ENCODE data around the gene ZNF814. TPM values are rescaled to one million over a fixed set of nuclear protein-coding genes. Genes with fewer than 3 reads are reported as not detected.
"Not testable (repeated sequence)": the region's sequence is repeated elsewhere in the genome, so short reads cannot be mapped to it uniquely, and the experiment has no call there.

Gene ZNF814
- total RNA-seq, 2 donors from 2014 or later = 10.9 to 12.7 TPM

GRCh38 chr19:57813919-57814504, 74.8 kb downstream of the ZNF814 start:
- Histone ChIP-seq H3K9me3 (no peaks in the 10 kb centered on the region), H3K27ac (peak overlapping the region in 1 of 2 donors; percentile 72), H3K27me3 (replicated peaks; ENCODE audit: insufficient read depth) (no peaks in the 10 kb centered on the region), H3K4me3 (peak overlapping the region; percentile 88), H3K4me1 (ENCODE audit: control insufficient read depth in 1 of 2, low read depth in 2 of 2) (peaks cover 7 to 26% of the 10 kb centered on the region in 2 donors), H3K36me3 (peaks cover 3% of the 10 kb centered on the region)
- no peak for ATAC-seq (ENCODE audit: insufficient number of reproducible peaks, low FRiP score, low read depth)
- DNase-seq (ENCODE audit: low spot score) = no peak
- TF ChIP-seq, protein P1, sequence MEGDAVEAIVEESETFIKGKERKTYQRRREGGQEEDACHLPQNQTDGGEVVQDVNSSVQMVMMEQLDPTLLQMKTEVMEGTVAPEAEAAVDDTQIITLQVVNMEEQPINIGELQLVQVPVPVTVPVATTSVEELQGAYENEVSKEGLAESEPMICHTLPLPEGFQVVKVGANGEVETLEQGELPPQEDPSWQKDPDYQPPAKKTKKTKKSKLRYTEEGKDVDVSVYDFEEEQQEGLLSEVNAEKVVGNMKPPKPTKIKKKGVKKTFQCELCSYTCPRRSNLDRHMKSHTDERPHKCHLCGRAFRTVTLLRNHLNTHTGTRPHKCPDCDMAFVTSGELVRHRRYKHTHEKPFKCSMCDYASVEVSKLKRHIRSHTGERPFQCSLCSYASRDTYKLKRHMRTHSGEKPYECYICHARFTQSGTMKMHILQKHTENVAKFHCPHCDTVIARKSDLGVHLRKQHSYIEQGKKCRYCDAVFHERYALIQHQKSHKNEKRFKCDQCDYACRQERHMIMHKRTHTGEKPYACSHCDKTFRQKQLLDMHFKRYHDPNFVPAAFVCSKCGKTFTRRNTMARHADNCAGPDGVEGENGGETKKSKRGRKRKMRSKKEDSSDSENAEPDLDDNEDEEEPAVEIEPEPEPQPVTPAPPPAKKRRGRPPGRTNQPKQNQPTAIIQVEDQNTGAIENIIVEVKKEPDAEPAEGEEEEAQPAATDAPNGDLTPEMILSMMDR (IDR thresholded peaks at IDR 0.05) = no peak

DNA sequence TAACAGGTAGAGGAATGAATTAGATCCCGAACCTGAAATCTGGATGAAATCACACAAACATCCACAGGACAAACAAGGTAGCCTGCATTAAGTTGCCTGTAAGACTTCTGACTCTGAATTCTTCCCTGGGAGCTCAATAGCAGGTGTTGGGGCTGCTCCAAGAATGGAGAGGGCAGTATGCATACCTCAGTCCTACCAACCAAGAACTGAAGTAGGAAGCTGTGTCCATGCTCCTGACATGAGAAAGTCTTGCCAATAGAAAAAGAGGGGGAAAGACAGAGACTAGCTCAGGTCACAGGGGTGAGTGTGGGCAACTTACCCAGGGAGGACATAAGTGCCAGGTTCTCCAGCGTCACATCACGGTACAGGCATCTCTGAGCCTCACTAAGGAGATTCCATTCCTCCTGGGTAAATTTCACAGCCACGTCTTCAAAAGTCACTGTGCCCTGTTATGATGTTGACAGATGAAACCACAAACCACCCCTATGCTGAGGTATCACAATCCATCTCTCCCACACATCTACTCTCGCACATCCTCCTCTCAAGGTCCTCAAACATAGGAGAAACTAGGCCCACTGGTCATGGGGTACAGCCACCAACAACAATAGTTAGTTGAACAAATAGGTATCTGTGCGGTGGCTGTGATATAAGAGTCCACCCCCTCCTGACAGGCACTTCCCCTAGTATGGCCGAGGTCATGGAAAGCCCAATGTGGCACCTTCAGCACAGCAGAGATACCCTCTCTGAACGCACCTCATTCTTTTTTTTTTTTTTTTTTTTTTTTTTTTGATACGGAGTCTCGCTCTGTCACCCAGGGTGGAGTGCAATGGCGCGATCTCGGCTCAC, 75.6 kb downstream of the ZNF814 start:
- peak overlapping the region; percentile 88 for H3K4me3 ChIP-seq

GRCh38 chr19:57812226-57812625, 76.6 kb downstream of the ZNF814 start:
- H3K36me3 ChIP-seq = peaks cover 14% of the 10 kb centered on the region
- H3K9me3 ChIP-seq = no peaks in the 10 kb centered on the region
- no peaks in the 10 kb centered on the region for H3K27me3 ChIP-seq (replicated peaks; ENCODE audit: insufficient read depth)
- H3K4me1 ChIP-seq (ENCODE audit: control insufficient read depth in 1 of 2, low read depth in 2 of 2) = peaks cover 7 to 26% of the 10 kb centered on the region in 2 donors
- TF ChIP-seq, protein P1 (IDR thresholded peaks at IDR 0.05) = no peak
- no peak for DNase-seq (ENCODE audit: low spot score)
- ATAC-seq (ENCODE audit: insufficient number of reproducible peaks, low FRiP score, low read depth) = no peak
- no peak overlapping the region for H3K4me3 ChIP-seq
- no peak overlapping the region for H3K27ac ChIP-seq

More for the DNA sequence above, 75.6 kb downstream of the ZNF814 start:
- H3K27ac ChIP-seq; ATAC-seq (ENCODE audit: insufficient number of reproducible peaks, low FRiP score, low read depth); H3K9me3 ChIP-seq; H3K27me3 ChIP-seq (replicated peaks; ENCODE audit: insufficient read depth); DNase-seq (ENCODE audit: low spot score); H3K36me3 ChIP-seq: not testable (repeated sequence)
- peaks cover 7 to 26% of the 10 kb centered on the region in 2 donors for H3K4me1 ChIP-seq (ENCODE audit: control insufficient read depth in 1 of 2, low read depth in 2 of 2)

GRCh38 chr19:57810410-57811295, 78.2 kb downstream of the ZNF814 start:
- Histone ChIP-seq H3K4me1 (ENCODE audit: control insufficient read depth in 1 of 2, low read depth in 2 of 2) (peaks cover 8 to 26% of the 10 kb centered on the region in 2 donors), H3K36me3 (peaks cover 14% of the 10 kb centered on the region)
- H3K27ac ChIP-seq; ATAC-seq (ENCODE audit: insufficient number of reproducible peaks, low FRiP score, low read depth); DNase-seq (ENCODE audit: low spot score); H3K4me3 ChIP-seq; H3K9me3 ChIP-seq; H3K27me3 ChIP-seq (replicated peaks; ENCODE audit: insufficient read depth): not testable (repeated sequence)

GRCh38 chr19:57807541-57807940, 81.3 kb downstream of the ZNF814 start:
- TF ChIP-seq, protein P1 (IDR thresholded peaks at IDR 0.05) = no peak
- Histone ChIP-seq H3K27me3 (replicated peaks; ENCODE audit: insufficient read depth) (no peaks in the 10 kb centered on the region), H3K27ac (no peak overlapping the region), H3K4me3 (no peak overlapping the region), H3K4me1 (ENCODE audit: control insufficient read depth in 1 of 2, low read depth in 2 of 2) (peaks cover 8 to 19% of the 10 kb centered on the region in 2 donors), H3K9me3 (no peaks in the 10 kb centered on the region), H3K36me3 (peaks cover 14% of the 10 kb centered on the region)
- DNase-seq (ENCODE audit: low spot score) = no peak
- ATAC-seq (ENCODE audit: insufficient number of reproducible peaks, low FRiP score, low read depth) = no peak
